Measurements from ENCODE around the gene PRORP.
A peak's percentile ranks its signal among the peaks of the same experiment; 100 is the strongest.

The PRORP gene

DNA sequence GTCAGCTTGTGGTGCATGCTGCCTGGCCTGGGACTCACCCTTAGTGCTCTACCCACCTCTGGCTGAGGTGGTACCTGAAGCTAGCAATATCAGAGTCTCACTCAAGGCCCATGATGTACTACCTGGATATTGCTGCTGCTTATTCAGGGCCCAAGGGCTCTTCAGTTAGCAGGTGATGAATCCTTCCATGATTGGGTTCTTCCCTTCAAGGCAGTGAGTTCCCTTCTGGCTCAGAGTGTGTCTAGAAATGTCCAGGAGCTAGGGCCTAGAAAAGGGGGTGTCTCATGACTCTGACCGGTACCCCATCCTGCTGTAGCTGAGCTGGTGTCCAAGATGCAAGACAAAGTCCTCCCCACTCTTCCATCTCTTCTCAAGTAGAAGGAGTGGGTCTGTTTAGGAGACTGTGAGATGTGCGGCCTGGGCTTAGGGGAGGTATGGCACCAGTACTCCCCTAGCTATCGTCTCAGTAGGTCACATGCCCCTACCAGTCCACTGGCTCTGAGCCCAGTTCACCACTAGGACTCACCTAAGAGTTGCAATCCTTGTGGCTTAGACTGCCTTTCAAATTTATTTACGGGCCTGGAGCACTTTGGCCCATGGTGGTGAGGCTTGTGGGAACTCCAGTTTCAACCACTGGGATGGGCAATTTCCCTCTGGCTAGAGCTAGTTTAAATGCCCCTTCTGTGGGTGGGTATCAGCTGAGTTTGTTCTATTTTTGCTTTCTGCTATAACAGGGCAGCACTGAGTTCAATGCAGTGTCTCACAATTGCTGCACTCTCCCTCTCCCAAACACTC lies 12.2 kb downstream of the PRORP start:
- TF ChIP-seq, protein P1, sequence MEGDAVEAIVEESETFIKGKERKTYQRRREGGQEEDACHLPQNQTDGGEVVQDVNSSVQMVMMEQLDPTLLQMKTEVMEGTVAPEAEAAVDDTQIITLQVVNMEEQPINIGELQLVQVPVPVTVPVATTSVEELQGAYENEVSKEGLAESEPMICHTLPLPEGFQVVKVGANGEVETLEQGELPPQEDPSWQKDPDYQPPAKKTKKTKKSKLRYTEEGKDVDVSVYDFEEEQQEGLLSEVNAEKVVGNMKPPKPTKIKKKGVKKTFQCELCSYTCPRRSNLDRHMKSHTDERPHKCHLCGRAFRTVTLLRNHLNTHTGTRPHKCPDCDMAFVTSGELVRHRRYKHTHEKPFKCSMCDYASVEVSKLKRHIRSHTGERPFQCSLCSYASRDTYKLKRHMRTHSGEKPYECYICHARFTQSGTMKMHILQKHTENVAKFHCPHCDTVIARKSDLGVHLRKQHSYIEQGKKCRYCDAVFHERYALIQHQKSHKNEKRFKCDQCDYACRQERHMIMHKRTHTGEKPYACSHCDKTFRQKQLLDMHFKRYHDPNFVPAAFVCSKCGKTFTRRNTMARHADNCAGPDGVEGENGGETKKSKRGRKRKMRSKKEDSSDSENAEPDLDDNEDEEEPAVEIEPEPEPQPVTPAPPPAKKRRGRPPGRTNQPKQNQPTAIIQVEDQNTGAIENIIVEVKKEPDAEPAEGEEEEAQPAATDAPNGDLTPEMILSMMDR (conservative IDR thresholded peaks at IDR 0.05; ENCODE audit: low read depth, low read length) = no peak
- DNase-seq (ENCODE audit: low read depth) = no peak
- H3K4me3 ChIP-seq (ENCODE audit: low read depth, low read length) = no peak overlapping the region

DNA sequence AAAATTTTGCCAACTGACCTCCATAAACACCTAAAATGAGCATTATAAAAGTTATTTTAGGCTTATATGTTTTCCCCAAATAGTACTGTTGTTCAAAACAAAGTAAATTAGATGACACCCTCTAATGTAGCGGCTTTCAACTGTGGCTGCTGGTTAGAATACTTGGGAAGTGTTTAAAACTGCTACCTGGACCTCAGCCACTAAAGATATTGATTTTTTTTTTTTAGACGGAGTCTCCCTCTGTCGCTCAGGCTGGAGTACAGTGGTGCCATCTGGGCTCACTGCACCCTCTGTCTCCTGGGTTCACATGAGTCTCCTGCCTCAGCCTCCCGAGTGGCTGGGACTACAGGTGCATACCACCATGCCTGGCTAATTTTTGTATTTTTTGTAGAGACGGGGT lies 16.2 kb downstream of the PRORP start:
- TF ChIP-seq, protein P1 (conservative IDR thresholded peaks at IDR 0.05; ENCODE audit: low read depth, low read length) = no peak
- no peak for DNase-seq (ENCODE audit: low read depth)
- H3K4me3 ChIP-seq (ENCODE audit: low read depth, low read length) = no peak overlapping the region

DNA sequence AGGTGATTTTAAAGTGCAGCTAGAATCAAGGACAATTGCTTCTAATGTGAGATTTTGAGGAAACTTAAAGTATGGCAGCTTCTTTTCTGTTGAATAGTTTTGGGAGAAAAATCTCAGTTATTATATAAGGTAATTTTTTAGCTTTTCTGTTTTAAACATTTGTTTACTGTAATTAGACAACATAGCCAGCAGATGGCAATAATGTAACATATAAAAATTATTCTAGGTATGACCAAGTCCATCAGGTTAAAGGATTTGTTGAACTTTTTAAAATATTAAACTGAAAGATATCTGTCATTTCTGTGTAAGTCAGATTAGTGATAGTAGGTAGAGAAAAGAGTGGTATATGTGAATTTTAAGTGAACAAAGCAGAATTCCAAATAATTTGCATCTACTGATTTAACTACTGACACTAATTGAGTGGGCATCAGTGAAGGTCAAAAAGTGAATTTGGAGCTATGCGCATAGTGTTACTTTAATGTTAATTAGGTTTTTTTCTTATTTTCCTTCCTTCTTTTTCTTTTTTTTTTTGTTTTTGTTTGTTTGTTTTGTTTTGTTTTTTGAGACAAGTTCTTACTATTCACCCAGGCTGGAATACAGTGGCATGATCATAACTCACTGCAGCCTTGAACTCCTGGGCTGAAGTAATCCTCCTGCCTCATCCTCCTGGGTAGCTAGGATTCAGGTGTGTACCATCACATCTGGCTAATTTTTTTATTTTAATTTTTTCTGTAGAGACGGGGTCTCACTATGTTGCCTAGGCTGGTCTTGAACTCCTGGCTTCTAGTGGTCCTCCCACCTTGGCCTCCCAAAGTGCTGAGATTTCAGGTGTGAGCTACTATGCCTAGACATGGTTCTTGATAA lies 18.6 kb downstream of the PRORP start:
- TF ChIP-seq, protein P1 (conservative IDR thresholded peaks at IDR 0.05; ENCODE audit: low read depth, low read length) = peak; percentile 33
- no peak overlapping the region for H3K4me3 ChIP-seq (ENCODE audit: low read depth, low read length)
- peak; percentile 55 for DNase-seq (ENCODE audit: low read depth)

DNA sequence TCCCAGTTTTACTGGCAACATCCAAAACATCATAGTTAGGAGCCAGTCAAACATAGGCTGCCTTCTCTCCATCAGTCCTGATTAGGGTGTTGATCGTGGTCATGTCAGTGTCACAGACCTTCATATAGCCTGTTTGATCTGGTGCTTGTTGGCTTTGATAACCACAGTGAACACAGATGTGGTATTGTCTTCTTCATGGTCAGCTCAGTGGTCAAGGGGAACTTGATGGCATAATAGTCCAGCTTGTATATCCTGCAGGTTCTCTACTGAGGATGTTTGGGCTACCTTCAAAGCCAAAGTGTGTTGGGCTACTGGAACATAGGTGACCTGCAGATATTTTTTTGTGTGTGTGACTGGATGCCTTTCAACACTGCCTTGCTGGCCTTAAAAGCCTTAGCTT lies 21.7 kb downstream of the PRORP start:
- no peak overlapping the region for H3K4me3 ChIP-seq (ENCODE audit: low read depth, low read length)
- TF ChIP-seq, protein P1 (conservative IDR thresholded peaks at IDR 0.05; ENCODE audit: low read depth, low read length) = no peak

DNA sequence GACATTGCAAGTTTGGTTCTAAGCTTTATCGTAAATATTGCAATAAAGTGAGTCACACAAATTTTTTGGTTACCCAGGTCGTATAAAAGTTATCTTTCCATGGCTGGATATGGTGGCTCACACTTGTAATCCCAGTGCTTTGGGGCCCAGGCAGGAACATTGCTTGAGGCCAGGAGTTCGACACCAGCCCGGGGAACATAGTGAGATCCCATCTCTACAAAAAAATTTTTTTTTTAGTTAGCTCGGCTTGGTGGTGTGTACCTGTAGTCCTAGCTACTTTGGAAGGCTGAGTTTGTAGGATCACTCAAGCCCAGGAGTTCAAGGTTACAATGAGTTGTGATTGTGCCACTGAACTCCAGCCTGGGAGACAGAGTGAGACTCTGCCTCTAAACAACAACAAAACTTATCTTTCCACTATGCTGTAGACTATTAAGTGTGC lies 24.4 kb downstream of the PRORP start:
- TF ChIP-seq, protein P1 (conservative IDR thresholded peaks at IDR 0.05; ENCODE audit: low read depth, low read length) = no peak
- DNase-seq (ENCODE audit: low read depth) = no peak
- no peak overlapping the region for H3K4me3 ChIP-seq (ENCODE audit: low read depth, low read length)

More for the DNA sequence above, 21.7 kb downstream of the PRORP start:
- DNase-seq (ENCODE audit: low read depth) = no peak

DNA sequence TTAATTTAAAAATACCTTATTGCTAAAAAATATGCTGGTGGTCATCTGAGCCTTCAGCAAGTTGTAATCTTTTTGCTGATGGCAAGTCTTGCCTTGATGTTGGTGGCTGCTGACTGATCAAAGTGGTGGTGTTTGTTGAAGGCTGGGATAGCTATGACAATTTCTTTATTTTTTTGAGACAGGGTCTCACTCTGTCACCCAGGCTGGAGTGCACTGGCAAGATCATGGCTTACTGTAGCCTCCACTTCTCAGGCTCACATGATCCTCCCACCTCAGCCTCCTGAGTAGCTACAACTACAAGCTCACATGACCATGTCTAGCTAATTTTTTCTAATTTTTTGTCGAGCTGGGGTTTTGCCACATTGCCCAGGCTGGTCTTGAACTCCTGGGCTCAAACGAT lies 24.8 kb downstream of the PRORP start:
- no peak for DNase-seq (ENCODE audit: low read depth)
- TF ChIP-seq, protein P1 (conservative IDR thresholded peaks at IDR 0.05; ENCODE audit: low read depth, low read length) = no peak
- no peak overlapping the region for H3K4me3 ChIP-seq (ENCODE audit: low read depth, low read length)
